Erythroblast (primary cell): ENCODE measurements around the gene PAX2.

ENCODE experiments used
- GATA1 ChIP-seq: IDR thresholded peaks from 2 replicates; pipeline ENCODE4 v1.6.1; 2011; ENCODE audit warnings: low read depth, mild to moderate bottlenecking, control low read depth, low read length, moderate library complexity
- POLR2A ChIP-seq: IDR thresholded peaks from 2 replicates; pipeline ENCODE4 v1.6.1; 2011; ENCODE audit warnings: mild to moderate bottlenecking, low read length

- TF ChIP-seq POLR2A (no peak), GATA1 (no peak)
These were observed 33.9 kb downstream of the PAX2 start for GRCh38 chr10:100779329-100779728.
